GF-D8 (cell line): ENCODE measurements around the gene COL5A2.

ENCODE experiments used
- DNase-seq: peaks from one replicate; lab custom pipeline; 2025; lab: John Stamatoyannopoulos, UW

The COL5A2 gene

GRCh38 chr2:189049709-189050164 is 129.8 kb downstream of the COL5A2 start:
- no peak for DNase-seq

DNA sequence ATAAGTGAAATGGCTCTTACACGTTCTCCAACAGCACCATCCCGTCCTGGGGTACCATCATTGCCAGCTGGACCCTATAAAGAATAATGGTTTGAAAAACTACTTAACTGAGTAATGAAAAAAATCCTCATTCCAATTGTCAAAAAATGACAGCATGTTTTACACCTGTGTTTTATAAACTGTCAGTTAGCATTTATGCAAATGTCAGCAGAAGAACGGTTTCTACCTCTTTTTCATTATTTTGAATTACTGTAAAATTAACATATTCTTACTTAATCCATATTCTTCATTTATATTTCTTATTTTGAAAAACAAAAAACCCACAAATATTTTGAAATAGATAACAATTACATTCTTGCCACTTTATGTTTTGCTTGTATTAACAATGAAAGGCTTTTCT is 131.4 kb downstream of the COL5A2 start:
- no peak for DNase-seq

GRCh38 chr2:189047171-189047888 is 132.2 kb downstream of the COL5A2 start:
- DNase-seq = no peak

- no peak for DNase-seq
Observed at GRCh38 chr2:189046320-189046719, 133.2 kb downstream of the COL5A2 start.

- DNase-seq = no peak
Observed at GRCh38 chr2:189045836-189046235, 133.7 kb downstream of the COL5A2 start.

GRCh38 chr2:189037518-189037917 is 142.0 kb downstream of the COL5A2 start:
- no peak for DNase-seq

- no peak for DNase-seq
Observed at GRCh38 chr2:189024901-189025618, 154.5 kb downstream of the COL5A2 start.

DNA sequence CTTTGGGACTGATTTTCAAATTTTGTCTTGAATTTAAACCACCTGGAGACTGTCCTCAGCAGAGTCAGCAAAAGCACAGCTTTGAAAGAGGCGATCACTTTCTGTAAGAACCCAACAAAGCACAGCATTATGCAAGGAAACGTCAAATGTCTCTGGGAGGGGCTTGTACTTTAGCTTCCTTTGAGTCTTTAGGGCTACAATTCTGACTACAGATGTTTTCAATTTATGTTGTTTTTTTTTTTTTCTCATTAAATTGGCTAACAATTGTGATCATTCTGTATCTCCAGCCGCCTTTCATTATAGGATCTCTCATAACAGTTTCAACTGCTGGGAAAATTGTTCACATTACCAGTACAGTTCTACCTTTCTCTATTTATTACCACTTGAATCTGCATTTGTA is 157.1 kb downstream of the COL5A2 start:
- no peak for DNase-seq

- DNase-seq = no peak
Observed at GRCh38 chr2:189022053-189022481, 157.5 kb downstream of the COL5A2 start.

DNA sequence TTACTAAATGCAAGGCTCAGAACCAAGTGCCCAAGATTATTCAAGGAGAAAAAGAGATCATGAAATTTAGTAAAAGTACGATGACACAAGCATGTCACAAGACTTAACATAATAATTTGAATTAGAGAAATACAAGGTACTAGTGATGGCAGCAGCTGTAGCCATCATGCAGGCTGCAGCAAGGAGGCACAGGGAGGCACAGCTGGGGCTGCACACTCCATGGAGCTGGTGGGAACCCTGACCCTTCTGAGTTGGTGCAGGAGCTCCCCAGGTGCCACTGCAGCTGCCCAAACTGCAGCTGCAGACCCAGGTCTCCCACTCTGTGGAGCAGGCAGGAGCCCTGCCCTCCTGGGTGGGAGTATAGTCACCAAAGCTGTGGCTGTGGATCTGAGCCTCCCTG is 159.4 kb downstream of the COL5A2 start:
- DNase-seq = no peak

DNA sequence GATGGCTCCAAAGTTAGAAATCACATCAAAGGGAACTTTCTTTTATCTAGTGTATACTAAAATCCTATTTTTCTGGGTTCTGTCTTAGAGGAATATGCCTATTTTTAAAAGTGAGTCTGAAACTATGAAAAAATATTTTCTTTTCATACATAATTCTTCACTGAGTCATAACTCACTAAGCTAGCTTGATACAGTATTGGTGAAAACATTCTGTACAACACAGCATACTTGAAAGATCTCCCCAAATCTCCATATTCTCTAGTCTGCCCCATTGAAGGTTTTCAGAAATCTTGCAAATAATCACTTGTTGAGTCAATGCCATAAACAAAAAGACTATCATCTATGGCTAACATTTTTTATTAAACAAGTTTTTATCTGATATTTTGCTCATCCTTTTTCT is 160.9 kb downstream of the COL5A2 start:
- no peak for DNase-seq

GRCh38 chr2:189016311-189016861 is 163.2 kb downstream of the COL5A2 start:
- no peak for DNase-seq

DNA sequence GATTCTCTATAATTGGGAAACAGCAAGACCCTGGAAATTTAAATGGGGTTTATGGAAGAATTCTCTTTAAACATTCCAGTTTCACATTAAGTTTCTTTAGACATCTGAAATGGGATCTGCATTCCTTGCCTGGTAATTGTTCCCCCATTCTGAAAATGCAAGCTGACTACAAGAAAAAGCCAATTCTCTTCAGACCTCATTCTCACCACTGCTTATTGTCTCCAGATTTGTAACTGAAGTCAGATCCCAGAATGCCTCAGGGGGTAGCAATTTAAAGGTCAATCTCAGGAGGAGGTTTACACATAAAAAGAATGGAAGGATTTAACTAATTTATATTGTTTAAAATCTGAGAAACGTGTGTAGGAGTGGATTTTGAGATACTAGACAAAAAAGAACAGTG is 164.2 kb downstream of the COL5A2 start:
- DNase-seq = no peak

DNA sequence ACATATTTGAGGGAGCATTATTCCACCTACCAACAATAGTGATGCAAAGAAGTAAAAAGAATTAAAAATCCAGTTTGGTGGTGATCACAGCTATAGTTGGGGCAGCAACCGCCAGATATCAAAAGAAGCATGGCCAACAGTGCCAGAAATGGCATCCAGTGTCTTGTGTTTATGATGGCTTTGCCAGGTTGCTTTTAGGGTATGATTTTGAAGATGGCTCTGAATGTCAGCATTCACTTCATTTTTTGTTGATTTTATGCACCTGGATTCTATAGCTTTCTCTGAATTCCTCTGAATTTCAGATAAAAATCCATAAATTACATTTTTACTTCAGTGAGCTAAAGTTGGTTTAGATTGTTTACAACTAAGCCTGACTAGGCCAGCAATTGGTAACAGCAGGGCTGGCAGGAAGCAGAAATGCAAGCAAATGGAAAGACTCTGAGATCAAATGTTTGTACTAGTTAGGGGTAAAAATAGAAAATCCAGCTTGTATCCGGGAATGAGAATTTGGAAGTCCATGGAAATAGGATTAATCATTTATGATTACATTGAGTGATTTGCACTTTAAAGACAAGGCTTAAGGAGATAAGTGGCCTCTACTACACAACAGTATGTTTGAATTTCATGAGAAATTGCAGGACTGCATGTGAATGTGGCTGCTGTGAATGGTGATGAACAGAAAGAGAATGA is 165.0 kb downstream of the COL5A2 start:
- DNase-seq = no peak

- DNase-seq = no peak
Observed at GRCh38 chr2:189013671-189014448, 165.7 kb downstream of the COL5A2 start.

DNA sequence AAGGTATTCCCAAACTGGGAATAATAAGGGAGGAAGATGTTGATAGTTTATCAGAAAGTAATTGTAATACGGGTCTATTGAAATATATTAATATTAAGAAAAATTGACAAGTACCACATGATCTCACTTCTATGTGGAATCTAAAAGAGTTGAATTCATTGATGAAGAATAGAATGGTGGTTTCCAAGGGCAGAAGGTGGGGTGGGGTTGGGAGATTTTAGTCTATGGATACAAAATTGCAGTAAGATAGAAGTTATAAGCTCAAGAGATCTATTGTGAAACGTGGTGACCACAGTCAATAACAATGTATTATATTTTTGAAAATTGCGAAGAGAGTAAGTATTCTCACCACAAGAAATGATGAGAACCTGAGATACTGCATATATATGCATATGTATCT is 166.5 kb downstream of the COL5A2 start:
- no peak for DNase-seq

DNA sequence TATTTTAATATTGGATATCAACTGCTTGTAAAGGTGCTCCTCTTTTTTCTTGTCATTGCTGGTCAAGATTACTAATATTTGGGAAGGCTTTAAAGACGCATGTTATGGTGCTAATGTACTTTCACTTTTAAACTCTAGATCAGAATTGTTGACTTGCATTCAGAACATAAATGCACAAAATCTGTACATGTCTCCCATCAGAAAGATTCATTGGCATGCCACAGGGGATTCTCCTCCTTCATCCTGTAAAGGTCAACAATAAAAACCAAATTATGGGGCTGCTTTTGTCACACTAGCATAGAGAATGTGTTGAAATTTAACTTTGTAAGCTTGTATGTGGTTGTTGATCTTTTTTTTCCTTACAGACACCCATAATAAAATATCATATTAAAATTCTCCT is 167.2 kb downstream of the COL5A2 start:
- no peak for DNase-seq

DNA sequence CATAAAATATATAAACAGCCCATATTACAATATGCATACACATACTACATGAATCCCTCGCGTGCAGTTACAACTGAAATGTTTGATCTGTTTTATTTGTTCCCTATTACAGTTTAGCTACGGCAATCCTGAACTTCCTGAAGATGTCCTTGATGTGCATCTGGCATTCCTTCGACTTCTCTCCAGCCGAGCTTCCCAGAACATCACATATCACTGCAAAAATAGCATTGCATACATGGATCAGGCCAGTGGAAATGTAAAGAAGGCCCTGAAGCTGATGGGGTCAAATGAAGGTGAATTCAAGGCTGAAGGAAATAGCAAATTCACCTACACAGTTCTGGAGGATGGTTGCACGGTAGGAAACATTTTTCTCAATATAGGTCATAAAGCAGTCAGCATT is 169.0 kb downstream of the COL5A2 start:
- no peak for DNase-seq

DNA sequence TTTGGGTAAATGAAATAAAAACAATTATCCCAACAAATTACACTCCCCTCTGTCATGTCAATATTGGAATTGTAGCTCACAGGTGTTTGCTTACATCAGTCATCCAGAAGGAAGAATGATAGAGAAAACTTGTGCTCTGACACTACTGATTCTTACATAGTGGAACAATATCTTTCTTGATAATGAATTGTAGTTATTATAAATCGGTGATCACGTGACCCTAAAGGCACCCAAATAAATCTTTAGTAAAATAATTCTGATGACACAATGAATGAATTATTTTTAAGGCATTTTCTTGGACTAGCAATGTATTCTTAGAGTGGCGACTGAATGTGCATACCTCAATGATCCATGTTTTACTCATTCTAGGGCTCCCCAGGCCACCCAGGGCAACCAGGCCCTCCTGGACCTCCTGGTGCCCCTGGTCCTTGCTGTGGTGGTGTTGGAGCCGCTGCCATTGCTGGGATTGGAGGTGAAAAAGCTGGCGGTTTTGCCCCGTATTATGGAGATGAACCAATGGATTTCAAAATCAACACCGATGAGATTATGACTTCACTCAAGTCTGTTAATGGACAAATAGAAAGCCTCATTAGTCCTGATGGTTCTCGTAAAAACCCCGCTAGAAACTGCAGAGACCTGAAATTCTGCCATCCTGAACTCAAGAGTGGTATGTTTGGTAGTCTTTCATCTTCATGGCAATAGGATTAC is 170.9 kb downstream of the COL5A2 start:
- DNase-seq = no peak

DNA sequence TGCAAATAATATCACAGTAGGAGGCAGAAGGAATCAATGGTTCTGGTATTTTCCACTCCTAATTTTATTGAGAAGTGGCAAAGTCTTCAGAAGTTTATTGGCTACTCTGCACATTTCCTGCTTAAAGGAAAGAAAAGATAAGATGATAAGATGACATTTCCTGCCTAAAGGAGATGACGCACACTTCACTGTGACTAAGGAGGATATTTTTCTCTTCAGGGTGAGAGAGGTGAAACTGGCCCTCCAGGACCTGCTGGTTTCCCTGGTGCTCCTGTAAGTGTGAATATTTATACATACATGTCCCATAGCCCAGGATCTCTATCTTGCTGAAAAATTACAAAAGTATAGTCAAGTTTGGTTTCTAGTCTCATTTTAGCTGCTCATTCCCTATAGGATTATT is 177.5 kb downstream of the COL5A2 start:
- DNase-seq = no peak

GRCh38 chr2:189000221-189000620 is 179.3 kb downstream of the COL5A2 start:
- no peak for DNase-seq
